Stimulated activated CD8-positive, alpha-beta memory T cell treated with anti-CD3 and anti-CD28 coated beads, Interleukin-12 subunit alpha, Interleukin-12 subunit beta, amount 100 ng/mL, for 24 hours (primary cell): ENCODE measurements around the gene TNIK.
"Not testable (repeated sequence)": the region's sequence is repeated elsewhere in the genome, so short reads cannot be mapped to it uniquely, and the experiment has no call there.

ENCODE experiments used
- DNase-seq: peaks from one replicate; pipeline ENCODE4 v3.0.0-alpha.2; 2020; ENCODE audit errors: extremely low read depth

TNIK gene

DNA sequence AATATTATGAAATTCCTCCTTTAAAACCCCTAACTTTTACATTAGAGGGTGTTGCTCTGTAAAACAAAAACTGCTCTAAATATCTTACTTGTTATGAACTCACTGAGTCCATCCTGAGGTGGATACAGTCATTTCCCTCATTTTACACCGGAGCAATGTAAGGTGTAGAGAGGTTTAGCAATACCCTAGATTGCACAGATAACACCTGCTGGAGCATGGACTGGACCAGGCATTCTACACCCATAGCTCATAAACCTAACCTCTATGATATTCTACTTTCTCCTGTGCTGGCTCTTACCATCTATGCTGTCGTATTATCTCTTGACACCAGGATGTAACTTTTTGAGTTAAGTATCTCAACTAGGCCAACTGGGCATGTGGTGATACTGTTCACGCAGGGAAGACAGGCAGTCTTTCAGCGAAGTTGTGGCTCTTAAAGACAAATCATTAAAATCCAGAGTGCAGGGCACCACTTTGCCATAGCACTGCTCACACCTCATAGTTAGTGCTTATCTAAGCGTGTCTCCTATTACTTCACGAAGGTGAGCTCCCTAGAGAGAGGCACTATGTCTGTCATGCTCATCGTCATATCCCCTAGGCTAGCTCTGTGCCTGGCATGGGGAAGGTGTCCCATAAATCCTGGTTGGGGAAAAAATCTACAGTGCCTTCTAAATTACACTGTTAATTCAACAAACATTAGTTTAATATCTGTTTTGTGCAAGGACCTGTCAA lies 333.6 kb downstream of the TNIK start:
- DNase-seq = no peak

DNA sequence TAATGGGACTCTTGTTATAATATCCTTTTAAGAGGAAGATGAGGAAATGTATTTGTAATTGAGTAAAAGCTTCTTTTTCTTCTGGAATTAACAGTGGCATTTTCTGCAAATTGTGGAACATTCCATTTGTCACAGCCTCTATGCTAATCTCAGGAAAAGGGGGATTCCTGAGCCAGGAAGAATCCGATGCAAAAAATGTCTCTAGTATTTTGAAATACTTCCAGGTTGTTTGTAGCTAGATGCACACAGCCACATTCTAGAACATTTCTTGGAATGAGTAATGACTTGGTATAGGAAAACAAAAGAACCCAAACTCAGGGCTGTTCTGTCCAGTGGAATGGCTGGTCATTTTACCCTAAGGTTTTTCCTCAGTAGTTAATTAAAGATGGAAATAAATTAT lies 335.2 kb downstream of the TNIK start:
- DNase-seq = no peak

DNA sequence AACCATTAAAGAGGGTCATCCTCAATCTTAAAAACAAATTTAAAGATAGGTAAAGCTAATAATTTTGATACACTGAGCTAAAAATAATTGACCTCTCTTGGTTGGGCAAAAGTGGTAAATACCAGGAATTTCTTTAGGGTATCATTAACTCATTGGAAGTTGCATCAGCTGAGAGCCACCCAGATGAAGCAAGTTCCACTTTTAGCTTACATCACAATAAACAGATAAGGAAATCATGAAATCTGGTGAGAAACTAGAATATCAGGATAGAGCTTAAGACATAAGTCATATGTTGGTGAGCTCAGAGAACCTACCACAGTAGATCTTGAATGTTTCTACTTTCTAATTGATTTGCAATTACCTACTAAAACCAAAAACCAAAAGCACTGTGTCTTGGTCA lies 336.3 kb downstream of the TNIK start:
- DNase-seq = no peak

DNA sequence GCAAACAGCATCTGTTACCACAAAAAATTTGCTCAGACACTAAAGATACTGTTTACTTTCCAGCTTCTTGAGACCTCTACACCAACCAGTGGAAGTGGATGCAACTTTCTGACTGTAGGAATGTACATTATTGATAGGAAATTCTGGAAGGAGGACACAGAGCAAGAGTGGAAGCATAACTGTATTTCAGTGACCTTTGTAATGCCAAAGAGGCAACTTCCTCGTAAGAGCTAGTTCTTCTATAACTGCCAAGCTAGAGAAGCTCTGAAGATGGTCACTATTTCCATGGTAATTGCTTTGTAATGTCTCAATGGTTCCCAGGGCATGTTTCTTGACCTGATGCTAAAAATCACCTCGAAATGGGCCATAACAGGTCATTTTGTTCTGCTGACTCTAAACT lies 337.3 kb downstream of the TNIK start:
- no peak for DNase-seq

DNA sequence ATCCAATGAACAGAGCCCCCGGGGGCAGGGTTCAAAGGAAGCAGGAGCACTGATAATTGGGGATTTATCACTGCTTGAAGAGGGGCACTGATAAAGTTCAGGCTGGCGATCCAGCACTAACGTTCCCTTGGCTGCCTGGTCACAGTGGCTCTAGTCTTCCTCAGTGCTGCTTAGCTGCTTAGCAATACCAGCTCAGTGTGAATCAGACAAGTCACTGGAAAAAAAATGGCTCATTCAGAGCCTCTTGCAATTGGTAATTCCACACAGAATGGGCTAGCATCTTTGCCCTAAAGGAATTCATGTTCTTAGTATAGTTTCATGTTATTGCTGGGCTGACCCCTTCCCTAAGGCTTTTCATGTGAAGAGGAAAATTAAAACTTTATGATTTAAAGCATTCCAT lies 338.0 kb downstream of the TNIK start:
- no peak for DNase-seq

DNA sequence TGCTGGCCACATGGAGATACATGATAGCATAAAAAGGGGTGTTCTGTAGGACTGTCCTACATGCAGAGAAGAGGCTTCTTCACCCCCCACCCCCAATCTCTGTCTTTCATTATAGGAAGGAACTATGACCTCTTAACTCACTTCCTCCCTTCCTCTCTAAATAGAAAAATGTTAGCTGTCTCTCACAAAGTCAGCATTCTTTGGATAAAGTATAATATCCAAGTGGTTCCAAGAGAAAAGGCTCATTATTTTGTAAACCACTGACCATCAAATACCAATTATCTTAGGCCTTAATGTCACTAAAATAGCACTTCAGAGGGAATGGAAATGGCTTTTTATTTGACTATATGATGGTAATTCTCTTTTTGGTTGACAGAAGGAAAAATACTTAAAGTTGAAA lies 338.4 kb downstream of the TNIK start:
- DNase-seq = no peak

DNA sequence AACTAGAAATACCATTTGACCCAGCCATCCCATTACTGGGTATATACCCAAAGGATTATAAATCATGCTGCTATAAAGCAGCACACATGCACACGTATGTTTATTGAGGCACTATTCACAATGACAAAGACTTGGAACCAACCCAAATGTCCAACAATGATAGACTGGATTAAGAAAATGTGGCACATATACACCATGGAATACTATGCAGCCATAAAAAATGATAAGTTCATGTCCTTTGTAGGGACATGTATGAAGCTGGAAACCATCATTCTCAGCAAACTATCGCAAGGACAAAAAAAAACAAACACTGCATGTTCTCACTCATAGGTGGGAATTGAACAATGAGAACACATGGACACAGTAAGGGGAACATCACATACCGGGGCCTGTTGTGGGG lies 340.8 kb downstream of the TNIK start:
- DNase-seq = not testable (repeated sequence)

DNA sequence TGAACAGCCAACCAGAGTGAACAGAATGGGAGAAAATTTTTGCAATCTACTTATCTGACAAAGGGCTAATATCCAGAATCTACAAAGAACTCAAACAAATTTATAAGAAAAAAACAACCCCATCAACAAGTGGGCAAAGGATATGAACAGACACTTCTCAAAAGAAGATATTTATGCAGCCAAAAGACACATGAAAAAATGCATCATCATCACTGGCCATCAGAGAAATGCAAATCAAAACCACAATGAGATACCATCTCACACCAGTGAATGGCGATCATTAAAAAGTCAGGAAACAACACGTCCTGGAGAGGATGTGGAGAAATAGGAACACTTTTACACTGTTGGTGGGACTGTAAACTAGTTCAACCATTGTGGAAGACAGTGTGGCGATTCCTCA lies 341.2 kb downstream of the TNIK start:
- DNase-seq = not testable (repeated sequence)

DNA sequence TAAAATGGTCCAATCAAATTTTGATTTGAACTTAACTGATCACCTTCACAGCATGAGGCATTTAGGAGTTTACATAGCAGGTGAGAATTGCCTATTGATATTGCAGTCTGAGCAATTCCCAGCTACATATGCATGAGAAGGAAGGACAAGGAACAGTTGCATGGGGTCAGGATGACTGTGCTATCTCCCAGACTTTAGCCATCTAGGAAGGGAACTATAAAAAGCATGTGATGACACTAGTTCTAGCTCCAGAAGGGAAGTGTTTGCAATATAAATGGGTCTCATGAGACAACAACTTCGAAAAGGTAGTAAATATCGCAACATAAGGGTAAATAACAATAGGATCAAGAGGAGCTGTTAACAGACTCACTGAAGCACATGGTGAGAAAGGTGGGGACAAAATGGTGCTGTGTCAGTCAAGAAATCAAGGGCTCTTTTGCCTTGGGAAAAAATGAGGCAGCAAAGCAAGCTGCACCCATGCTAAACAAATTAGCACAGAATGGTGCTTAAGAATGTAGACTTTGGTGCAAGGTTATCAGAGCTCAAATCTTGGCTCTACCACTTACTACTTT lies 343.3 kb downstream of the TNIK start:
- no peak for DNase-seq

DNA sequence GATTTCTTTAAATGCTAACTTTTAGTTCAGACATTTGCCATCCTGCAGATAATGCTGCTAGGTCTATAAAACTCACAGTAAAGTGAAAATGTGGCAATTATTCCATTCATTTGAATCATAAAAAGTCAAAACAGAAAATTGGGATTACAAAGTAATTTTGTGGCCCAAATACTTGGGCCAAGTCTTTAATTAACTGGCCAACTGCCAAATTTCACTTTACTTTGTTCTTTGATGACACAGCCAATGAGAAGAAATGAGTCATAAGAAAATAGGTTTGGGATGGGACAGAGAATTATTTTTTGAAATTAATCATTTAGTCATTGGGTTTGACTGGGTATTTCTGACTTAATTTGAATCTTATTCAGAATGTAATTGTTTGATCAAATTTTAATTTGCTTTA lies 343.8 kb downstream of the TNIK start:
- DNase-seq = no peak

DNA sequence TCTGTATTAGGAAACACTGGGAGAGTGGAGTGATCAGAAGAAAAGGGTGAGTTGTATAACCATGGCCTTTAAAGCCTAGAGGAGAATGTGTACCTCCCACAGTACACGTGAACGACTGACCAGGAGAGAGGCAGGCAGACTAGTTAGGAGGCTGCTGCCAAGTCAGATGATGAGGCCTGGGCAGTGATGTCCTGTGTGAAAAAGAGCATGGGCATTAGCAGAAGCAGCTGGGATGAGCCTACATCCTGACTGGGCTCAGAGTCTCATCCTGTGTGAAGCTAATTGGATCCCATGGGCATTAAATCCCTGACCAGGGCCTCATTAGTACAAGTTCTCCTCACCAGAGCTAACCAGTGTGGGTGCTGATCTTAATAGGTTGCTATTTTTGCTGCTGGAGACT lies 344.5 kb downstream of the TNIK start:
- DNase-seq = no peak

DNA sequence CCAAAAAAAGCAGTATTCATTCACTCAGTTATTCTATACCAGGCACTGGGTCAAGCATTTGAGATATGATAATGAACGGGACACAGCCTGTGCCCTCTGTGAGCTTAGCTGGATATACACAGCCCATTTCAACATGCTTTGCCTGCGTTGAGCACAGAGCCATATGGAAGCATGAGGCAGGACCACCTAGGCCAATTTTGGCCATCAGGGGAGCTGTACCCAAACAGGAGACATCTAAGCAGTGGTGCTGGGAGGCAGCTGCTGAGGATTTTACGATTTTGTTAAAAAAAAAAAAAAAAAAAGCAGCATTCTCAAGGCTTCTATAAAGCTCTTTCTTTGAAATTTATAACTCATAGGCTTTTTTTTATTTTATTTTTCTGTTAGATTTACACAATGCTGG lies 346.5 kb downstream of the TNIK start:
- no peak for DNase-seq

DNA sequence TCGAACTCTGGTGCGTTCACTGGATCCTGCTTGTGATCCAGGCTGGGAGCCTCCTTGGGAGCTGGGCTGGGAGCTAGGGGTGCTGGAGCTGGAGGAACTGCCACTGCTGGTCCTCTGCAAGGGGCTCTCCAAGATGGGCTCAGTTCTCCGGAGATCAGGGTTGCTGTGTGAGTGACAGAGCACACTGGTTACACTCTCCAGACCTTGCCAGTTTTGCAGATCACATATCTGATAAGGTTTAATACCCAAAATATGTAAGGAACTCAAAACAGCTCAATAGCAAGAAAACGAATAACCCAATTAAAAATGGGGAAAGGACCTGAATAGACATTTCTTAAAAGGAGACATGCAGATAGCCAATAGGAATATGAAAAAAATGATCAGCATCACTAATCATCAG lies 349.5 kb downstream of the TNIK start:
- DNase-seq = no peak

DNA sequence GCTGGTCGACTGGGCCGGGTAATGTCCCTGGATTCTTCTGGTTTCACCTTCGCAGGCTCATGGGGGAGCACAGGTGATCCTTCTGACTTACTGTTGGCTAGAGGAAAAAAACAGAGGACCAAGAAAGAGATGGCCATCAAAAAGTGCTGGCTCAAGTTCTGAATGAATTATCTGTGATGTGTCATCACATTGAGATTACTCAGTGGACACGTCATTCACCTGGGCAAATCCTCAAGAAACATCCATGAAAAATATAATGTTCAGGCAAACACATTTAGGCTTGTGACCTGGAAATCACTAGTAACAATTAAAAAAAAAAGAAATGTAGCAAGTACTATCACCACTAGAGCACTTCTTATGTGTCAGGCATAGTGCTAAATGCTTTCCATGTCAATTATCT lies 352.1 kb downstream of the TNIK start:
- DNase-seq = no peak

DNA sequence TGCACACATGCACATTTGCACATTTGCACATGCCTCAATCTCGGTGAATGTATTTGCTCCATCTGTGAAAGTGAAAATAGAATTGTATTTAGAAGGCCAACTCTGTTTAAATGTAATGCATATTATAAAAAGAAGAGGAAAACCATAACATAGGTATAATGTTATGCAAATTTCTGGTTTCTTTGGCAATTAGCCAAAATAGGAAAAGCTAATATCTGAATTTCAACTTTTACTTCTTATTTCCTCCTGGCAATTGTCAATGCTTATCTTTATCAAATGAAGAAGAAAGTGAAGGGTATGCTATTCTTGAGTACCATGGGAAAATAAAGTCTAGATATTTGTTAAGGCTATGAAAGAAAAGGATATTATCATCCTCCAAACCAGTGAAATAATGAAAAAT lies 357.0 kb downstream of the TNIK start:
- DNase-seq = no peak

DNA sequence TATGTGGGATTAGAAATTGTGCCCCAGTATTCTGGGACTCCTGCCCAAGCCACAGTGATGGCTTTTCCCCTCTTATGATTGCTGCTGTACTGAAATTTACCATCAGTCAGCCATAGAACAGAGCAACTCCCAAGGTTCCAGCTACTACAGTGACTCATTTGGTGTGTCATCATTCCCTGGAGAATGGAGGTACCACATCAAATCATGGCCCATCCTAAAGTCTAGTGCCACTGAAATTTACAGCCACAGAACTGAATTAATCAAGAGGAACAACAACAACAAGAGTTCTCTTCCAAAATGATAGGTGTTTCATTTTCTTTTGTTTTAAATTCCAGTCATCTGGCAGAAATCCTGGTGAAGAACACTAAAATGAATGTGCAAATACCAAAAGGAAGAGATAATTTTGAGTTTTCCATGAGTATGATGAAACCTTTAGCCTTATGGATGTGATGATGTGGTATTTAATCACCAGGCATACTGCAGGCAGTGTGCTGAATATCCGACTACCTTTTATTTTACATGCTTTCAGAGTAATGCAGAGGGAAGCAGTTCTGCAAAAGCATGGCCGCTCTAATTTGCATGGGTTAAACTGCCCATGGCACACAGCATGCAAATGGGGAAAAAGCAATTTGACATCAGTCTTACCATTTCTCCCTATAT lies 358.1 kb downstream of the TNIK start:
- DNase-seq = no peak

DNA sequence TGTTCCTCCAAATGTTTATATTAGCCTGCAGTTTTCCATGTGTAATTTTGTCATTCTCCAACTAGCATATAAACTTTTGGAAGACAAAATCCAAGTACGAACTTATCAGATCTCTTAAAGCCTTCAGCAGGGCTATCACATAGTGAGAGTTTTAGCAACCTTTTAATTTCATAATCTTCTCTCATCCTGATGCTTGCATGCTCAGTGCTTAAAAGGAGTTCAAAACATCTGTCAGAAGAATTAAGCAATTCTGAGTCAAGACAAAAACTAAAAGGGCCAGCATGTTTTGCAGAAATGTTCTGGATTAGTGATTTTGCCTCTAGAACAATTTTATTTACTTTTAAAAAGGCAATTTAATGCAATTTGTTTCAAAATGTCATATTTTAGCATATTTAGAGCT lies 360.3 kb downstream of the TNIK start:
- no peak for DNase-seq

DNA sequence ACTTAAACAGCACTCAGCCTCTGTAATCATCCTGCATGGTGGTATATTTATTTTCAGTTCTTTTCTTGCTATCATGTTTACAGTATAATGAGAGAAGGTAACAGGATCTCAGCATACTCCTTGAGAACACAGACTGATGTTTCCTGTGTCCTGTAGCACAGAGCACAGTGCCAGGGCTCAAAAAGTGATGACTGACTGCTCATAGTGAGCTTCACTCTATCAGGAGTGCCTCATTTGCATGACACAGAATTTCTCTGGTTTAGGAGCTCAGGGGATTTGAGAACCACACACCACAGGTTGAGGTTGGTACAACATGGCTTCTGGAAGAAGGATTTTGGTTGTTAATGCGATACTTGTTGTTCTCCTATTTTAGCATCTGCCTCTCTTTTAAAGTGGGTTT lies 365.1 kb downstream of the TNIK start:
- no peak for DNase-seq

DNA sequence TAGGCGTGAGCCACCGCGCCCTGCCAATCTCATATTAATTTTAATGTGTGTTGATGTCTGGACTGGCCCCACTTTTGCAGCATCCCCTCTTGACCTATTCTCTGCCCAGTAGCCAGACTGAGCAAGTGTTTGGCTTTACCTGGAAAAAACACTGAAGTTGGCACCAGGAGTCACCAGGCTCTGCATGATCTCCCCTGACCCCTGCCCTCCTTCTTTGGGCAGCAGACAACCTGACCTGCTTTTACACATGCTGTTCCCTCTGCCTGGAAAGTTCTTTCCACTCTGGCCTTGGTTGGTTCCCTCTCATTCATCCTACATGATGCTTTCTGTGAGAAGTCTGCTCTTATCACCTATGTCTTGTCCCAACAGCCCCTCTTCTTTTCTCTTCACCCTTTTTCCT lies 365.8 kb downstream of the TNIK start:
- no peak for DNase-seq

DNA sequence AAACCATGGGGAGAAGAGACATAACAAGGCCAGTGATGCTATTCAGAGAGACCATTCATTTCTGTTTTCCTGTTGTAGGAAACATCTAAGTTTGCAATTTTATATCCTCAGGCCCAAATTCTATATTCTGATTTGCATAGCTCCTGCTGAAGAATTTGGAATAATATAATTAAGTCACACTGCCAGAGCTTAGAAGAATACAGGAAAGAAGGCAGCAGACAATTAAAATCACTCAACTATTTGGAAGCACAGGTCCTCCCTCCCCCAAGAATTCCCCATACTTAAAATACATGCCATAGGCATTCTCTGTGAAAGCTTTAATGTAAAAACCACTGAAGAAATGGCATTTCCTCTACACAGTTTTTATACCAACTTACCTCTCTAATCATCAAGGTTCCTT lies 366.7 kb downstream of the TNIK start:
- no peak for DNase-seq

DNA sequence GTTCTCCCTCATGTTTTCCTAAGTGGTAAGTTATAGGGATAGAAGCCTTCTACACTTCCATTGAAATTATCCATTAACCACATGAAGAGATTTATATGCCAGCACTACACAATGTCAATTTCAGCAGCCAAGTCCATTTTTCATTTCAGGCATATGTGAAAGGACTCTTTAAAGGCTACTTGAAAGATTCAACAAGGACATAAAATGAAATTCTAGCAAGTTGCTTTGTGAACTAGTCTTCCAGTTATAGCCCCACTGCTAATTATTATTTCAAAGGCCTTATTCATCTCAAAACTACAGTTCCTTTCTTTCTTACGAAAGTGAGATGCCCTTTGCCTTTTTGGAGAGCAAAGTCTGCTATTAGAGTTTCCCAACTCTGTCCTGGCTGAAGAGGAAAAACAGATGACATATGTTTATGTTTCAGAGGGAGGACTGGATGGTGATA lies 367.7 kb downstream of the TNIK start:
- DNase-seq = no peak

DNA sequence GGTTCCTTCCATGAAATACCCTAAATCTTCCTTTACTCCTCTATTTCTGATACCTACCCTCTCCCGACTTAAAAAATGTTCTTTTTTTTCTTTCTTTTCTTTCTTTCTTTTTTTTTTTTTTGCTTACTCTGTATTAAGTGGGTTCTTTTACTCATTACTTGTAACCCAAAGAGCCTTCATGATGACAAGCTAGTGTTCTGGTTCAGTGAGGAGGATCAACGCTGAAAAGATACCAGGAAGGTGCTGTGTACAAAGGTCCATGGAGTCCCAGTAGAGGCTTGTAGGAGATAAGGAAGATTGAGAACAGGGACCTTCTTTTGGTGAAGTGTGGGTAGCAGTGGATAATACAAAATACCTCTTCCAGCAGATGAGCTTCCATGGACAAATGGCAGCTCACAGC lies 369.9 kb downstream of the TNIK start:
- DNase-seq = no peak

DNA sequence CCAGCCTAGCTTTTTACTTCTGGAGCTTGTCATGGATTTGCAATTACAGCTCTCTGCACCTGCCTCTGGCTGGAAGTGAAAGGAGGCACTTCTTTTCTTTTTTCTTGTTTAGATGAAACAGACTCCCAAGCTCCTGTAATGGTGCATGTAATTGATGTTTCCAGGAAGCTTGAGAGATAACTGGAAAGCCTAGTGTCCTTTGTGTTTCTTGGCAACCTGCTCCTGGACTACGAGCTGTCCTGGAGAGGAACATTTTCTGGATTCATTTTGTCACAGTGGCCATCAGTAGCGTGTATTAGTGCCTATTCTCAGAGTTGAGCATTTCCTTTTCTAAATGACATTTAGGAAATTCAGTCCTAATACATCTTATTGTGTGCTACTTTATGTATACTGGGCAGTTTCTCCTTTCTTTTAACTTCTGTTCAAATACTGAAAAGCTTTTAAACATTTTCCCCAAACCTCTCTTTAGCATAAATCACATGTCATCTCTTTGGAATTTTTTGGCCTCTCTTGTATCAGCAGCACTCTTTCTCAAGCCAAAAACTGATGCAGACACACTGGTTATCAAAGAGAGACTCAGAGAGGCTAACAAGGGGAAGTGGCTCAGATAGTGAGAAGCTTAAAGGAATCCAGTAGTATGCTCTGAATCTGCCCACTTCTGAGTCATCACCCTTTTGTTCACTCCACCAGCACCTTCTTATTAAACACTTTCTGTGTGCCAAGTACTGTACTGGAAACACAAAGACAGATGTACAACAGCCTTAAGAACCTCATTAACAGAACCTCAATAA lies 371.0 kb downstream of the TNIK start:
- no peak for DNase-seq
